Stimulated activated CD4-positive, alpha-beta T cell treated with anti-CD3 and anti-CD28 coated beads, Interleukin-4, amount 100 ng/mL, for 48 hours (primary cell): Measurements from ENCODE around the gene DCDC2C.

Experiments
- DNase-seq, 2 donors: peaks; one replicate each; pipeline ENCODE4 v3.0.0-alpha.2; 2020; ENCODE audit warnings: low read depth in 2 of 2

Gene DCDC2C

DNA sequence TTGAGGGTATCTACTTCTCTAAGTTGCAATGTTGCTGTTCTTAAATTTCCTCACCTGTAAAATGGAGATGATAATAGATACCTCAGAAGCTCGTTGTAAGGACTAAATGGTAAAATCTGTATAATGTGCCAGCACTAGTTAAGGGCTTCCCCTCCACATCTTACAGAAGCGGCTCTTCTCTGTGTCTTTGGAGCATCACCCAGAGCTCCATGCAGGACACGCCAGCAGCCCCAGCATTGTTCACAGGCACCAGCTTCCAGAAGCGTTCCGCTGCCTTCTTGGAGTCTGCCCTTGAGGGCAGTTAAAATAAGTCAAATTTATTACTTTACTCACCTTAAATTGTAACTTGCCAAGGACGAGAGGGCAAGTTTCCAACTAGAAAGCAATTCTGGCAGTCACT lies 5.8 kb downstream of the DCDC2C start:
- no peak for DNase-seq

DNA sequence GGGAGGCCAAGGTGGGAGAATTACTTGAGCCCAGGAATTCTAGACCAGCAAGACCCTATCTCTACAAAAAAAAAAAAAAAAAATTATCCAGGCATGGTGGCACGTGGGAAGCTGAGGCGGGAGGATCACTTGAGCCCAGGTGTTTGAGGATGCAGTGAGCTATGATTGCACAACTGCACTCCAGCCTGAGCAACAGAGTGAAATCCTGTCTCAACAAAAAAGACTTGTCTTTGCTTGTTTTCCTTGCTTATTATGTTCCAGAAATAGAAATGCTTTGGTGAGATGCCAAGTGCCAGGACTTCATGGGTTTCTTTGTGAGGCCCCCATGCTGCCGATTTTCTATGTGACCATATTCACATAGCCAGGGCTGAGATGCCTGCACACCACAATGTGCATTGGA lies 9.0 kb downstream of the DCDC2C start:
- no peak for DNase-seq

DNA sequence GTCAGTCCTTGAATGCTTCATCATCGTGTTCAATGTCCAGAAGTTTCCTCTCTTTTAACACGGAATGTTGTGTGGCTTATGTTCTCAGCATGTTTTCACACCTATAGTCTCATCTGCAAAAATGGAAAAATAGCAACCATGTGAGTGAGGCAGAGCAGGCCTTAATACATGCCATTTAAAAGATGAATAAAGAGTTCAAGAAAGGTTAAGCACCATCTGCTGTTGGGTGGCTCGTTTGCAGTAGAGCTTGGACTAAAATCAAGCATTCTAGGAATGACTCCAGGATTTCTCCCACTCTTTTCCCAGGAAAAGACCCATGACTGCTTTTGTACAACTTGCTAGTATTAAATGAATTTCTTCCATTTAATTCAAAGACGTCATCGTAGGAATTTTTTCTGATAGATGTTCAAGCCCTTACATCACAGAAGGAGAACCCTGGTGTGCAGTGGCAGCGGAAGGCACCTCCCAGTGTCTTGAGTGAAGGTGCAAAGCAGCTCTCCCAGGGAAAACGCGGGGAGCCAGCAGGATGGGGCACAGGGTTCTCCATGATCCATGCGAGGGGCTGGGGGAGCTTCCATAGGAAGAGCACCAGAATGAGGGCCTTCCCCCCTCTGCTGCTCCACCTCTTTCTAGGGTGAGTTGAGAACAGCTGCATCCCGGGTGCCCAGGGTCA lies 9.6 kb downstream of the DCDC2C start:
- DNase-seq: no peak

DNA sequence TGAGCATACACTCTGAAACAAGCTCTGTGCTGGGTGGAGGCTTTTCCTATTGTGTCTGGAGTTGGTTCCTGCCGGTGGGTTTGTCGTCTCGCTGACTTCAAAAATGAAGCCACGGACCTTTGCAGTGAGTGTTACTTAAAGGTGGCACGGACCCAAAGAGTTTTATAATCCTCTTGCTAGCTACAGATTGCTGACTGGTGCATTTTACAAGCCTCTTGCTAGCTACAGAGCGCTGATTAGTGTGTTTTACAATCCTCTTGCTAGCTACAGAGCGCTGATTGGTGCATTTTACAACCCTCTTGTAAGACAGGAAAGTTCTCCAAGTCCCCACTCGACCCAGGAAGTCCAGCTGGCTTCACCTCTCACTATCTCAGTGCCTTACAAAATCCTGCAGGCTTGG lies 15.3 kb downstream of the DCDC2C start:
- DNase-seq: no peak

DNA sequence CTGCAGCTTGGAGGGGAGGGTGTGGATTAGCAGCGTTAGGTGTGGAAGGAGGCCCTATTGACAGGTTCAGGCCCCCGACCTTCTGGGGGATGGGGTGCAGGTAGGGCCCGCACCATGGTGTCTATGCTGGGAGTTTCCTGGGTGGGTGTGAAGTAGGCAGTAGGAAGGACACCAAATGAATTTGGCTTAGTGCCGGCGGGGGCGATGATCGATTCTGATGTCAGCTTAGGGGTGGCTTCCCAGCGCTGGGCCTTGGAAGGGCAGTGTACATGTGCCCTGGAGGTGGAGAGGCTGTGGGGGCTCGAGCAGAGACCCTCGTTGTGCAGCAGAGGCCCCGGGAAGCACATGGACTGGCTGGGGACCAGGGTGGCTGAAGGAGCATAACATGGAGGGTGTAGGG lies 21.6 kb downstream of the DCDC2C start:
- no peak for DNase-seq

DNA sequence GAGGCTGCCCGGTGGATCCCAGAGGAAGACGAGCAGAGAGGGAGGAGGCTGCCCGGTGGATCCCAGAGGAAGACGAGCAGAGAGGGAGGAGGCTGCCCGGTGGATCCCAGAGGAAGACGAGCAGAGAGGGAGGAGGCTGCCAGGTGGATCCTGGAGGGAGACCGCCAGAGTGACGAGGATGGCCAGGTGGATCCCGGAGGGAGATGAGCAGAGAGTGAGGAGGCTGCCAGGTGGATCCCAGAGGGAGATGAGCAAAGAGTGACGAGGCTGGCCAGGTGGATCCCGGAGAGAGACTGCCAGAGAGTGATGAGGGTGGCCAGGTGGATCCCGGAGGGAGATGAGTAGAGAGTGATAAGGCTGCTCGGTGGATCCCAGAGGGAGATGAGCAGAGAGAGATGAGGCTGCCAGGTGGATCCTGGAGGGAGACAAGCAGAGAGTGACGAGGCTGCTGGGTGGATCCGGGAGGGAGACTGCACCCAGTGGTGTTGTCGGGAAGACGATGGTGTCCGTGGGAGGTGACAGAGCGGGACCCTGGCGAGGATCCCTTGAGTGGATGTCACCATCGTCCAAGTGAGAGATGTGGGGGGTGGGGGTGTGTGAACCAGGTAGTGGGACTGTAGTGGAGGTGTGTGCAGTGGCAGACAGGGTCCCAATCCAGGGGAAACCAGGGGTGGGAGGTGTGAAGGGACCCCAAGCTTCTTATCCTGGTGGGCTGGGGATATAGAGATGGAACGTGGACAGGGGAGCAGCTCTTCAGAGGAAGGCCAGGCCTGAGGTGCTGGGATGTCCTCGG lies 22.3 kb downstream of the DCDC2C start:
- no peak for DNase-seq

DNA sequence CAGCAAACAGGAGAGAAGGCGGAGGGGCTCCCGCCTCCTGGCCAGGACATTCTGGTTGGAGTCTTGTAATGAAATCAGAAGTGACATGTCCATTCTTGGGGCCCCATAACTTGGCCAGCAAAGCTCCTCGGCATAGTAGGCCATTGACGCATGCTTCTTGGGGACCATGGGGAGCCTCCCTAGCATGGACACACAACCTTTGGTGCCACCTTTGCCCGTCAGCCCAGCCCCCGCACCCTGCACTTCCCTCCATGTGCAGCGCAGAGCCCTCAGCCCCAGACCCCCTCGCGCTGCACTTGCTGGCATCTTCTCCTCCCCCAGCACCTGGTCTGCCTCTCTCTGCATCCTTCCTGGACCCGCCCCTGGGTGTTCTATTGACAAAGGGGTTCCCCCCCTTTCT lies 23.1 kb downstream of the DCDC2C start:
- DNase-seq: no peak

DNA sequence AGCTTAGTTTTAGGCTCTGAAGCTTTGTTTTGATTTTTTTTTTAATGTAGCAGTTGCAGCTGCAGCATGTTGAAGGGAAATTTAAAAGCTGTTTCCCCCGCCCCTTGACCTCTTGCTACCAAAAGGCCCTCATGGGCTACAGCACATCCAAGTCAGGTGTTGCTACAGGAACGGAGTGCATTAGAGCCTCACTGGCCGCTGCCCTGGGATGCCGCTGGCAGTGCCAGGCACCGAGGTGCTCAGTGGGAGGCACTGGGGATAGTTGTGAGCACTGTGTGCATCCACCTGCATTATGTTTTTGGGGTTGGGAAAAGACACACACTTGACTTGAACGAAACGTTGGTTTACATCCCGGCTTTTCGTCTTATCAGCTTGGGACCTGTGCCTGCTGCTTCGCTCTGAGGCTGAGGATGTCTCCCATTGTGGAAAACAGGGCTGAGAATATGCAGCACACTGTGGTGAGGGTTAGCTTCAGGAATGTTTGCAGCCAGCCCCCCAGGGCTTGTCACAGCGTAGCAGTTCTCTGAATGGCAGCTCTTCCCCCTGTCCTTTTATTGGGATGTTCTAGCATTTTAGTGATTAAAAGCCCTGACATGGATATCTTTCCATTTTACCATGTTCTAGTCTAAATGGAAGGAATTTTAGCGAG lies 24.1 kb downstream of the DCDC2C start:
- DNase-seq: no peak

DNA sequence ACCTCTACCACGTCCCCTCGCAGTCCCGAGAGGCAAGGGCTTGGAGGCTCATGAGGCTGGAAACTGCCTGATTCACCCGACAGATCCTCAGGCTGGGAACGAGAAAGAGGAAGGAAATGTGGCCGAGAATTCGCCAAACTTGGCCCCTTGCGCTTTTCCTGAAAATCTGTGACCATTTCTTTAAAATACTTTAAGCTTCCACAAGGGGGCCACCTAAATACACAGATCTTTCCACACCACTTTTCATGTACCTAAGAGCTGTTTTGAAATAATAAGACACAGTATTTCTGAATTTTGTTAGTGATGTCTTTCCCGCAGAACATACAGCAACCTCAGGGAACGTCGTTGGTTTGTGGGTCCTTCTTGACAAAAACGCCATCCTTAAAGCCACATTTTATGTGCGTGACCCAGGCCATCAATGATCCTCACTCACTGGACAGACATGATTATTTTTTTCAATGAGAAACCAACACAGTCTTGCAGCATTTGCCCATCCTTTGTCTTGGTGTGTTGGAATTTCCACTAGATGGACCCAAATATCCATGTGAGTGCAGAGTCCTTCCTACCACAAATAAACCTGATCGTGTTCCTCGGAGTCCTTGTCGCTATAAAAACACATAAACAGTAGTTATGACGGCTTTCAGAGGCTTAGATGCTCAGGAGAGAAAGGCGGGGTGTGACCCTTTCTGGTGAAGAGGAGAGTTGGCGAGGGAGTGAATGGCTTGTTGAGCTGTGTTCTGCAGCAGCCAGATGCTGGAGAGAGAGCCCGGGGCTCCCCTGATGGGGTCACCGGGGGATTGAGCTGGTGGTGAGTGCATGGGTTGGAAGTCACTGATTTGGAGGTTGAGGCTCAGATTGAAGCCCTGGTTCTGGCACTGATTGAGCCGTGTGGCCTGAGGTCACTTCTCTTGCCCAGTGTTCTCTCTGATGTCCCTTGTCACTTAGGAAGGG lies 25.0 kb downstream of the DCDC2C start:
- no peak for DNase-seq

DNA sequence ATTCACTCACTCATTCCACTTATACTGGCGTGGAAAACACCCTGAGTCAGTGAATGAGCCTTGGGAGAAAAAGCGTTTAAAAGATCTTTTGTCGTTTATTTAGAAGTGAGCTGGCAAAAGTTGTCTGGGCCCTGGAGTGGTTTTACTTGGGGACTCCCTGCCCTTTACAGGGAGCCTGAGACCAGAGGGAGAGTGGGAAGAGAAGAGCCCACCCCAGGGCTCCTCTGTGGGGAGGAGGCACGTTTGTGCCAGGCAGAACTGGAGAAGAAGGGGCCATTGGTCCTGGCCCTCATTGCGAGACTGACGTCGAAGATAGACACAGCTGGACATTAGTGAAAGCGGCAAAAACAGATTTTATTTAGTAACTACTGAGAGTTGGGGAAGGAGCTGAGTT lies 25.7 kb downstream of the DCDC2C start:
- no peak for DNase-seq

DNA sequence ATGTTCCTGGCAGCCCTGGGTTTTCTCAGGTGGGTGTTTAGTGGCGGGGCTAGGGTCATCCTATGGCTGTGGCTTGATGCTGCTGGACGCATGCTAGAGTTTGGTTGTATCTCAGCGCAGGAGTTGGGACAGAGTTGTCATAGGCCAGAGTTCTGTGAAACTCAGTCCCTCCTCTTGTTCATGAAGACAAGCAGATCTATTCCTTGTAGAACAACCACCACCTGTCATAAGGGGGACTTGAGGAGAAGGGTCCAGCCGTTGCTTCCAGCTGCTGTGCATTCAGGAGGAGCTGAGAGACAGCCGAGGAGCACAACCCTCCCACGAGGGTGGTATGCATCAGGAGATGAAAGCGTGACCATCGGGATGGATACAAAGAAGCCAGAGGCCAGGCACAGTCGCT lies 26.4 kb downstream of the DCDC2C start:
- no peak for DNase-seq

DNA sequence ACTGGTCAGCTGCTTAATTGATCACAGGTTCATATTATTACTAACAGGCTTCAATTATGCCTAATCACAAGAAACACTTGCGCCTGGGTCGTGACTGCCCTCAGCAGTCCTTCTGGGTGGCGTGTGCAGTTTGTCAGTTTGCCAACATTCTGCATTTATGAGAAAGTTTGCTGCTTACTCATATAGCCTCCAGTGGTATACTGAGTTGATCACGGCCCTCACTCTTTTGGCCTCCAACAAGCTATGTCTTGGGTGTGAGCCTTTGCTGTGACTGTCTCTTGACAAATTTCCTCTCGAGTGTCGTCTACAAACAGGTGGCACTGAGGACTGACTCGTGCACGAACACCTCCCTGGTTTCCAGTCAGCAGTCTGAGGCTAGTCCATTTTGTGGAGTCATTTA lies 27.3 kb downstream of the DCDC2C start:
- DNase-seq: no peak

DNA sequence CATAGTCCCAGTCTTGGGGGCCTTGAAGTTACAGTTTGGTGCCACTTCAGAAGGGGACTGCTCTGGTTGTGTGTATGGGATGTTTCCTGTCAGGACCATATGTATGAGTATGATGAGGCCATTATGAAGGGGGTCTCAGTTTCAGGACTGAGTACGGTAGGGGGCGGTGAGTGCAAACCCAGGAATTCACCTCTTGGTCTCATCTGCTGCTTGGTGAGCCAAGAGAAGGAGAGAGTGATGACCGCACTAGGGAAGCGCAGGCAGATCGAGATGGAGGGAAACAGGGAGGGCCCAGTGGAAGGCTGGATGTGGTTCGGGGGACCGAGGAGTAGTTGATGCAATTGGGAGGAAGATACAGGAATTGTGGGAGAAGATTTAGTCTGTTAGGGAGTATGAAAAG lies 28.5 kb downstream of the DCDC2C start:
- no peak for DNase-seq

DNA sequence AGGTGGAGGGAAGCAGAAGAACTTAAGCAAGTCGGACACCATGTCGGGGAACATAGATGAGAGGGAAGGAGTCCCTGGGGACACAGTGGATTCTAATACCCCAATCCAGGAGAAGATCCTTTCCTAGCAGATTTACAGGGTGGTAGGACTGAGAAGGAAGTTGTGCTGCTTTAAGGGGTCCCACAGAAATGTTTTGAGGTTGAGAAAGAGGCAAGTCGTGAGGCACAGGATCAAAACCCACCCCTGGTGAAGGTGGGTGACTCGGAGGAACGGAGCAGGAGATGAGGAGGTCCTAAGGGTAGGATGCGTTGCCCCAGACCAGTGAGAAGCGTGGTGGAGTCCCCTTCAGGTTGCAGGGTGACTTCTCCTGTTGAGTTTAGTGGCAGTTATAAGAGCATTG lies 32.7 kb downstream of the DCDC2C start:
- DNase-seq: no peak

DNA sequence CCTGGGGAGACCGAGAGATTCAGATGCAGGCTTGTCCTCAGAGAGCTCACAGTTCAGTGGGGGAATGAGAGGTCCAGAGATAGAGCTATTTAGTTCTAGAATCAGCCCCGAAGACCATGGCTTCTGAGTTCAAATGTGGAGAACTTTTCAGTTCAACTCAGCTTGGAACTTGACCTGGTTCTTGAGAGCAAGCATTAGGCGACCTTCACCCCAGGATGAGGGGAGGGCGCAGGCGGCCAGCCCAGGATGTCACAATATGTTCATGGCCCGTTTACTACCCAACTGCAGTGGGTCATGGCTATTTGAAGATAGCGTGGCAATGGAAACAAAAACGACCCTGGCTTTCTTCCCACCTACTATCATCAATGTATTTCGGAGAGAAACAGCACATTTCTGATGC lies 33.8 kb downstream of the DCDC2C start:
- DNase-seq: no peak

DNA sequence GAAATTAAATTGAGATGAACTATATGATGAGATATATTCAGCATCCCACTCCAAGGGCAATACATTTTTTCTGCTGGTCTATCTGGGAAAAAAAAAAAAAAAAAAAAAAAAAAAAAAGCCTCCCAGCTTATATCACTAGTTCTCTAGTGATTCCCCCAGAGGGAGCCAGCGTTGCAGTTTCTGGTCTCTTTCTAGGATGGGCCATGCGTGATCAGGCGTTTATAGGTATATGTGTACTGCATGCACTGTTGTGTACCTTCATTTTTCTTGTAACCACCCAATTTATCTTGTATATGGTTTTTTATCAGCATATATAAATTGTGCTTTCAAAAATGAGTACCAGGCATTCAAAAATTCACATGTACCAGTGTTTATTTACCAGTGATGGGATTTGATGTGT lies 35.1 kb downstream of the DCDC2C start:
- peak in 1 of 2 donors; percentile 8 for DNase-seq

DNA sequence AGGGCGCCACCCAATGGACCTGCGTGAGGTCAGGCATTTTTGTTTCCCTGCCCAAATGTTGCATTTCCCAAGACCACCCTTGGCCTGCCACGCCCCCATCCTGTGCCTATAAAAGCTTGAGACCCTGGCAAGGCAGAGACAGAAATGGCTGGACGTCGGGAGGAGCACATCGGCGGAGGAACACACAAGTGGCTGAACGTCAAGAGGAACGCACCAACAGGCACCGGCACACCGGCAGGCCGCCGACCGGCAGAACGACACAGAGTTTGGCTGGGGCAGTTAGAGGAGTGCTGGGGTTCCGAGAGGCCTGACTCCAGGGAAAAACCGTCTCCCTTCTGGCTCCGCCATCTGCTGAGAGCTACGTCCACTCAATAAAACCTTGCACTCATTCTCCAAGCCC lies 35.9 kb downstream of the DCDC2C start:
- no peak for DNase-seq

DNA sequence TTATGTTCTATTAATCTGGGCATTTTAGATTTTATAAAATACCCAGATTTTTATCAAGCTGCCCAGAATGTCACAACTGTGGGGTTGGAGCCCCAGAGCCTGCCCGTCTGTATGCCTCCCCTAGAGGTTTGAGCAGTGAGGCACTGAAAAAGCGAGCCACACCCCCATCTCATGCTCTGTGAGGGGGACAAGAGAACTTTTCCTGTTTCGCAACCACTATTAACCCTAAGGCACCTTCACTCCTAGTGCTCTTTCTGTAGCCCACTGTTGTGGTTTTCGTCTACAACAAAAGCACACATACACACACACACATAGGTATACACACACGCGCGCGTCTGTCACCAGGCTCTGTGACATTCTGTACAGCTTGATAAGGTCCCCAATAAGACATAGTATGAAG lies 38.0 kb downstream of the DCDC2C start:
- no peak for DNase-seq

DNA sequence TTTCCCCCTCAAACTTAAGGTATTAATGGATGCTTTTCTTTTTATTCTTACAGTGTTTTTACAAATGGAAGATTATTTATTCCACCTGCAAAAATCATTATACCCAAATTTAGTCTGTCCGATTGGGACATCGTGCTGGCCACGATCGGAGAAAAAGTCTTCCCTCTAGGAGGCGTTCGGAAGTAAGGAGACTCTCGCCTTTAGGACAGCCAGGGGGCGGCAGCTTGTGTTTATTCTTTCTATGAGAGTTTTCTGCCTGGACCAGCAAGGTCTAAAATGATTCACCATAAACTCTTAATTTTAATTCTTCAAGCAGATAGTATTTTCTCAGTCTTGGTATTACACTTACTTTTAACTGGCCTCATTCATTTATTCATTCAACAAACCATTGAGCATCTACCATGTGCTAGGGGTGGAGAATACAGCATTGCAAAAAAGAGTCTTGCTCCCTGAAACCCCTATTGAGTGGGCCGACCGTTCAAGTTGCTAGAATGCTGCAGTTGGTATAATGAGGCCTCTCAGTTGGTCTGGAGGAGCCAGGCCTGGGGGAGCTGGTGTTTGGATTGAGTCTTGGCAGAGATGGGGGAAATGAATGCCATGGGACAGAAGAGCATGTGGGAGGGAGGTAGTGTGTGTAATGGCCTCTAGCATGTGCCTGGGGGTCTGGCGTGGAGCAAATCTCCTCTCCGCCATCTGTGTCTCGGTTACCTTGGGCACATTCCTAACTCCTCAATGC lies 38.7 kb downstream of the DCDC2C start:
- no peak for DNase-seq

DNA sequence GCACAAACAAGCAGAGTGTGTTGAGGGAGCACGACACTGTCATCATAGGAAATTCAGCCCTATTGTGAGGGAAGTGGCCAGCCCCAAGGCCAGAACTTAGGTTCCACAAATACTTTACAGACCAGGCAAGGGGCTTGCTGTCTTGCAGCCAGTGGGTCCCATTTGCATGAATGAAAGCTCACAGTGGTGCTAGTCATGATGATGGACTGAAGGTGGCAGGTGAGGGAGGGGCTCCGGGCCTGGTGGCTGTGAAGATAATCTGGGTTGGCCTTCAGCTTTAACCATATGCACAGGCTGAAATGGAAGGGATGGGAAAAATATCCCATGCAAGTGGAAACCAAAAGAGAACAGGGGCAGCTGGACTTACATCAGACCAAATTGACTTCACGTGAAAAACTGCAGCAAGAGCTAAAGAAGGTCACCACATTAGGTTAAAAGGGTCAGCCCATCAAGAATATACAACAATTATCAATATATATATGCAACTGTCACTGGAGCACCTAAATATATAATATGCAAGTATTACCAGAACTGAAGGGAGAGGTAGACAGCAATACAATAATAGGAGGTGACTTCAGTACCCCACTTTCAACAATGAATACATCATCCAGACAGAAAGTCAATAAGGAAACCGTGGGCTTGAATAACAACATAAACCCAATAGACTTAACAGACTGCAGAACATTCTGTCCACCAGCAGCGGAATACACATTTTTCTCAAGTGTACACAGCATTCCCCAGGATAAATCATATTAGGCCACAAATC lies 39.6 kb downstream of the DCDC2C start:
- DNase-seq: no peak
